Measurements from ENCODE around the gene PDE6H.

PDE6H gene

DNA sequence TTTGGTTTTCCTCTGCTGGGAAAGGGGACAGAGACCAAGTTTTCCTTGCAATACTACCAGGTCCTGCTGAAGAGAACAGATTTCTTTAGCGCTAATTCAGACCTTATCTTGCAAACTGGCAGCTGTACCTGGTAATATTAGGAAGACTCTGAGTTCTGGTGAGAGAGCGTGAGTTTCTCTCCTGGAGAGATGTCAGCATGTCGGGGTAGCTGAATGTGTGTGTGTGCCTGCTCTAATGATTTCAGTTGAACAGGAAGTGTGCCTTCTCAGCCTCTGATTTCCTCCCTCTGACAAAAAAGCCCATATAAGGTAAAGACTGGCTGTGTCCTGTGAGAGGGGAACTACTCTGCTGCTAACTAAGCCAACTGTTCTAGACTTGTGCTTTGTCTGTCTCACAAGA, 24.2 kb upstream of the PDE6H start:
- no peak for DNase-seq (ENCODE audit: low spot score)
- H3K27ac ChIP-seq: no peak overlapping the region
- CTCF ChIA-PET: interaction anchor here (0.6 kb wide), 1 partner anchor 167 kb away, joined by 3 read pairs; no protein-coding TSS in a partner anchor
- POLR2A ChIA-PET (ENCODE audit: low non-redundant PET): no interaction called here
- no peak for TF ChIP-seq CTCF (conservative IDR thresholded peaks at IDR 0.05; ENCODE audit: low read depth)

DNA sequence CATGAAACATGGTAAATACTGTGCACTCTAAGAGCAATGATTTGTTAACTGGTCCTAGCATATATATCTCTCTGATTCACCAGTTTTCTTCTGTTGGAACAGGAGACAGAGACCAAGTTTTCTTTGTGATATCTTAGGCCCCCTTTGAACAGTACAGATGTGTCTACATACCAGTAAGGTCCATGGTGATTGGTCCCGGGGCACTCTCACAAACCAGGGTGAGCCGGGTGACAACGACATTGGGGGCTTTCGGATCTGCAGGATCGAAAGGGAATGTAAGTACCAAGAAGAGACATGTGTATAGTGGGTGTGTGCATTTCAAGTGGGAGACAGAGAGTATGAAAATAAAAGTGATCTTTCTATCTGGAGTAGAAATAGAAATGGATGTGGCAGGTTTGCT, 23.2 kb upstream of the PDE6H start:
- ChIA-PET POLR2A (ENCODE audit: low non-redundant PET) (no interaction called here), CTCF (no interaction called here)
- no peak for DNase-seq (ENCODE audit: low spot score)
- no peak for TF ChIP-seq CTCF (conservative IDR thresholded peaks at IDR 0.05; ENCODE audit: low read depth)
- H3K27ac ChIP-seq: no peak overlapping the region

DNA sequence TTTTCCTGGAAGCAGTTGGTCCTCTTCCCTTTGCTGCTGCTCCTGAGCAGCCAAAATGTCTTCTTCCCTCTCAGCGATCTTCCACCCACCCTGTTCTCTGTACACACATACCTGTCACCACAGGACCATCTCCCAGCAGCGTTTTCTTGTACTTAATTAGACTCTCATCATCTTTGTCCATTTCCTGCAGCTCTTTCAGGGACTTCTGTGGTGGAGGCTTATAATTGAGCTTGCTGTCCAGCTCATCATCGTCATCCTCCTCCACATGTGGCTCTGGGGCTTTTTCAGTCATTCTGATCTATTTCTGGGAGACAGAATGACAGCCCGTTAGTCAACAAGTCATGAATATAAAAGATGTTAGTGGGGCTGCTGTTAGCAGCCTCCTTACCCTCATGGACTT, 22.4 kb upstream of the PDE6H start:
- no peak overlapping the region for H3K27ac ChIP-seq
- ChIA-PET CTCF (no interaction called here), POLR2A (ENCODE audit: low non-redundant PET) (no interaction called here)
- no peak for DNase-seq (ENCODE audit: low spot score)
- no peak for TF ChIP-seq CTCF (conservative IDR thresholded peaks at IDR 0.05; ENCODE audit: low read depth)

DNA sequence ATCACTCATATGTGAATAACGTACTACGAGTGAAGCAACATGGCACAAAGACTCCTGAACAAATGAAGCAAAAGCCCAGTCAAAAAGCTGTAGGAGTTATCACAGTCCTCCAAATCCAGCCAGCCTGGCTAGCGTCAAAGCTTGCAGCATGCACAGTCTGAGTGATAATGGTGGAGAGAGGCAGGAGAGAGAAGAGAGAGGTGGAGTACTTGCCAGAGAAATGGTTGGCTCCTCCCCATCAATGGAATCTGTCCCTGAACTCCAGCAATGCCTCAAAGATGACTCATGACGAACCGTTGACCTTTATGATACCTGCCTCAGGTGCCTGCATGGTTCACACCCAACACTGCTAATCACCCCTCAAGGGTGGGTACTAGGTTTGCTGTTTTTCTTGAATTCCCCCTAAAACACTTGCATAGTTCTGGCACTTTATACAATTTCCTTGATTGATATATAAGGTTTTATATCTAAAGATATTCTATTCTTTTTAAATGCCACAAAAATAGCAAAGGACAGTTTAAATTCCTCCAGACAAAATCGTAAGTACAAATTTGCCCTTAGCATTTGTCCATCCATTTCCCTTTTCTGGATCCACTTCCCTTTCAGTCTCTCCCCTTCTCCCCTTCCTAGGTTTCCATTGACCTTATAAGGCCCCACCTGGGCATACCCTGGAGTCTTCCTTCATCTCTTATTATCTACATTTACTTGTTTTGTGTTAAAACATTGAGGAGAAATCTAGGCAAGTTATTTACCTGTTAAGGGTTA, 21.7 kb upstream of the PDE6H start:
- ChIA-PET CTCF (no interaction called here), POLR2A (ENCODE audit: low non-redundant PET) (no interaction called here)
- no peak overlapping the region for H3K27ac ChIP-seq
- DNase-seq (ENCODE audit: low spot score): peak; percentile 81
- no peak for TF ChIP-seq CTCF (conservative IDR thresholded peaks at IDR 0.05; ENCODE audit: low read depth)

GRCh38 chr12:14951851-14952250, 21.0 kb upstream of the PDE6H start:
- ChIA-PET CTCF (no interaction called here), POLR2A (ENCODE audit: low non-redundant PET) (no interaction called here)
- no peak for DNase-seq (ENCODE audit: low spot score)
- no peak for TF ChIP-seq CTCF (conservative IDR thresholded peaks at IDR 0.05; ENCODE audit: low read depth)
- H3K27ac ChIP-seq: no peak overlapping the region

DNA sequence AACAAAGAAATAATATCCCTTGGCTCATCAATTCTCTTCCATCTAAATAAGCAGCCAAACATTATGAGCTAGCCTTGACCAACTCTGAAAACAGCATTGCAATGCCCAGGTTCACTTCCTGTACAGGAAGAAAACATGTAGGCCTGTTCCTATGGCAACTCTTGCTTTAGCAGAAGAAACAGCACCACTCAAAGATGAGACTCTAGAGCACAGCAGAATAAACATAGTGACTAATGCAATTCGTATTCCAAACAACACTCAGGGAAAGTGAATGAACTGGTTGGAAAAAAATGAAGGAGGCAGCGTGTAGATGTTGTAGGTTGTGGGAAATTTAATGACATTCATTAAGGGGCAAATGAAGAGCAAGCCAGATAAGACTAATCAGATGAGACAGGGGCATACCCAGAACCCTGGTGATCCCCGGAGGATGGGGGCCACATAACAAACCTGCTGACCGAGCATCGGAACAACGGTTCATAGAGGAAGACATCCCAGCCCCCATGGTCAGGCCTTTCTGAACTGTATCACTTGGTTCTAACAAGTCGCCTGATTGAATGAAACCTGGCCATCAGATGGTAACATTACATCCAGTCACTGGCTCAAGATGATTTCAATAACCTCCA, 20.4 kb upstream of the PDE6H start:
- TF ChIP-seq CTCF (conservative IDR thresholded peaks at IDR 0.05; ENCODE audit: low read depth): no peak
- POLR2A ChIA-PET (ENCODE audit: low non-redundant PET): no interaction called here
- peak overlapping the region; percentile 61; the same call in 1 of the 2 replicates for H3K27ac ChIP-seq
- CTCF ChIA-PET: no interaction called here
- DNase-seq (ENCODE audit: low spot score): peak; percentile 64
